IMR-90 (cell line): Measurements from ENCODE around the gene CLDN6. TPM values are rescaled to one million over a fixed set of nuclear protein-coding genes. Genes with fewer than 3 reads are reported as not detected.

ENCODE experiments used
- ATAC-seq: fragments of 200-7000 bp; cut with Tn5 transposase; 2 replicates; pipeline ENCODE4 v1.9.1; 2020; ENCODE audit warnings: low read depth, mild to moderate bottlenecking, moderate library complexity
- BruUV-seq: library from RNA; stranded (reverse); fragments of 400-500 nt; replicated peaks from 2 replicates; lab custom pipeline; 2021; lab: Mats Ljungman, UMichigan
- CTCF ChIA-PET: fragments of 300-600 bp; formaldehyde crosslinking; extraction: SDS; loops from one replicate; lab custom pipeline; 2021; ENCODE audit warnings: antibody characterized with exemption; lab: Yijun Ruan, JAX
- POLR2A ChIA-PET: fragments of 300-600 bp; sonication (Branson Sonifier 250); formaldehyde crosslinking; loops from one replicate; lab custom pipeline; 2022; ENCODE audit warnings: antibody characterized with exemption; ENCODE audit not compliant: unreplicated experiment; lab: Charles Lee
- DNase-seq: peaks from one replicate; pipeline ENCODE4 v3.0.0; 2013
- H2AFZ ChIP-seq: replicated peaks from 2 replicates; pipeline ENCODE3; 2013; ENCODE audit warnings: low read length, mild to moderate bottlenecking; ENCODE audit not compliant: poor library complexity
- H2AK5ac ChIP-seq: 2 replicates; pipeline ENCODE4 v1.6.1; 2013; ENCODE audit warnings: low read depth, low read length, inconsistent platforms
- H2AK9ac ChIP-seq: replicated peaks from 2 replicates; pipeline ENCODE3; 2013; ENCODE audit warnings: mild to moderate bottlenecking, low read depth, low read length, moderate library complexity; ENCODE audit not compliant: poor library complexity
- H2BK120ac ChIP-seq: 2 replicates; pipeline ENCODE4 v1.6.1; 2013; ENCODE audit warnings: low read depth, low read length, inconsistent platforms
- H2BK15ac ChIP-seq: 3 replicates; pipeline ENCODE4 v1.6.1; 2013; ENCODE audit warnings: low read depth, low read length, inconsistent platforms
- H2BK20ac ChIP-seq: 2 replicates; pipeline ENCODE4 v1.6.1; 2013; ENCODE audit warnings: low read depth, mild to moderate bottlenecking, inconsistent platforms, low read length, moderate library complexity
- H2BK5ac ChIP-seq: 2 replicates; pipeline ENCODE4 v1.6.1; 2013; ENCODE audit warnings: mild to moderate bottlenecking, low read depth, low read length, inconsistent platforms; ENCODE audit not compliant: poor library complexity, severe bottlenecking
- H3K14ac ChIP-seq: replicated peaks from 2 replicates; pipeline ENCODE4 v1.6.1; 2013; ENCODE audit warnings: low read depth, low read length, inconsistent platforms
- H3K18ac ChIP-seq: 2 replicates; pipeline ENCODE4 v1.6.1; 2013; ENCODE audit warnings: low read depth, low read length, control low read depth
- H3K23ac ChIP-seq: 2 replicates; pipeline ENCODE4 v1.6.1; 2013; ENCODE audit warnings: low read depth, low read length, inconsistent platforms
- H3K27ac ChIP-seq: 2 replicates; pipeline ENCODE4 v1.5.1; 2013; ENCODE audit warnings: mild to moderate bottlenecking, control low read depth, low read length; ENCODE audit not compliant: insufficient read depth
- H3K27me3 ChIP-seq: 2 replicates; pipeline ENCODE4 v1.6.1; 2013; ENCODE audit warnings: low read length; ENCODE audit not compliant: control insufficient read depth, insufficient read depth
- H3K36me3 ChIP-seq: 2 replicates; pipeline ENCODE4 v1.6.1; 2013; ENCODE audit warnings: low read length, mixed read lengths; ENCODE audit not compliant: control insufficient read depth, insufficient read depth
- H3K4ac ChIP-seq: 2 replicates; pipeline ENCODE4 v1.6.1; 2013; ENCODE audit warnings: low read depth, low read length, inconsistent platforms
- H3K4me1 ChIP-seq: 2 replicates; pipeline ENCODE4 v1.6.1; 2013; ENCODE audit warnings: low read length, mixed read lengths; ENCODE audit not compliant: control insufficient read depth, insufficient read depth
- H3K4me2 ChIP-seq: 2 replicates; pipeline ENCODE4 v1.6.1; 2013; ENCODE audit warnings: low read depth, mild to moderate bottlenecking, control low read depth, low read length, moderate library complexity
- H3K4me3 ChIP-seq: 2 replicates; pipeline ENCODE4 v1.5.1; 2013; ENCODE audit warnings: low read depth, mild to moderate bottlenecking, control low read depth, low read length, moderate library complexity; ENCODE audit not compliant: insufficient read depth
- H3K56ac ChIP-seq: 2 replicates; pipeline ENCODE4 v1.6.1; 2013; ENCODE audit warnings: low read length, inconsistent platforms; ENCODE audit not compliant: insufficient read depth; ENCODE audit errors: extremely low read depth
- H3K79me1 ChIP-seq, 2 experiments: 2 replicates each; pipeline ENCODE4 v1.6.1; 2013; ENCODE audit warnings: low read length in 2 of 2, inconsistent platforms in 1 of 2, low read depth in 1 of 2
- H3K9ac ChIP-seq: 2 replicates; pipeline ENCODE4 v1.6.1; 2013; ENCODE audit warnings: low read depth, low read length, control low read depth
- H3K9me1 ChIP-seq: 2 replicates; pipeline ENCODE4 v1.6.1; 2013; ENCODE audit warnings: low read length, inconsistent platforms; ENCODE audit not compliant: insufficient read depth
- H3K9me3 ChIP-seq: 2 replicates; pipeline ENCODE4 v1.6.1; 2013; ENCODE audit warnings: low read length; ENCODE audit not compliant: control insufficient read depth, insufficient read depth
- H4K20me1 ChIP-seq: 2 replicates; pipeline ENCODE4 v1.6.1; 2013; ENCODE audit warnings: low read length, inconsistent platforms; ENCODE audit not compliant: insufficient read depth
- H4K5ac ChIP-seq: 2 replicates; pipeline ENCODE4 v1.6.1; 2013; ENCODE audit warnings: mild to moderate bottlenecking, low read depth, low read length, control low read depth
- H4K8ac ChIP-seq, 2 experiments: 2 replicates each; pipeline ENCODE4 v1.6.1; 2013; ENCODE audit warnings: low read depth in 2 of 2, low read length in 2 of 2, control low read depth in 1 of 2, inconsistent platforms in 1 of 2
- H4K91ac ChIP-seq: 2 replicates; pipeline ENCODE4 v1.6.1; 2013; ENCODE audit warnings: low read depth, low read length, inconsistent platforms; ENCODE audit not compliant: insufficient read depth
- BHLHE40 ChIP-seq: fragments of 150-350 bp; IDR thresholded peaks from 2 replicates; pipeline ENCODE4 v1.6.1; 2016; ENCODE audit warnings: mild to moderate bottlenecking, low read depth, low read length
- CEBPB ChIP-seq: IDR thresholded peaks from 2 replicates; pipeline ENCODE4 v1.6.1; 2012; ENCODE audit warnings: low read depth, low read length, improper control_type of control experiment
- MAFK ChIP-seq: IDR thresholded peaks from 2 replicates; pipeline ENCODE4 v1.6.1; 2012; ENCODE audit warnings: low read depth, low read length, improper control_type of control experiment
- MXI1 ChIP-seq: IDR thresholded peaks from 2 replicates; pipeline ENCODE4 v1.6.1; 2012; ENCODE audit warnings: low read depth, mild to moderate bottlenecking, low read length, moderate library complexity, borderline replicate concordance
- NFE2L2 ChIP-seq: fragments of 150-350 bp; IDR thresholded peaks from 2 replicates; pipeline ENCODE4 v1.6.1; 2016; ENCODE audit warnings: low read depth, mild to moderate bottlenecking, low read length
- RCOR1 ChIP-seq: IDR thresholded peaks from 2 replicates; pipeline ENCODE4 v1.6.1; 2012; ENCODE audit warnings: mild to moderate bottlenecking, low read length, improper control_type of control experiment; ENCODE audit not compliant: insufficient replicate concordance
- USF2 ChIP-seq: fragments of 150-350 bp; IDR thresholded peaks from 2 replicates; pipeline ENCODE4 v1.6.1; 2017; ENCODE audit warnings: mild to moderate bottlenecking, antibody characterized with exemption, low read length, low read depth
- WGBS, 2 experiments: methylation state at CpG; one replicate each; pipeline versions ENCODE4 v1.1.5 to v1.1.7; 2013; ENCODE audit warnings: missing lambda C conversion rate in 2 of 2; ENCODE audit not compliant: insufficient read length in 1 of 2; ENCODE audit errors: extremely low coverage in 2 of 2; 5-methylcytosine and 5-hydroxymethylcytosine counted together
- dilution Hi-C: fragments of 300-500 bp; cut with HindIII; formaldehyde crosslinking; loops from one replicate; pipeline ENCODE4 v1.14.3; 2018; ENCODE audit warnings: low sequenced_read_pairs; ENCODE audit not compliant: unreplicated experiment
- in situ Hi-C: fragments of 300-500 bp; cut with MboI; formaldehyde crosslinking; loops from 3 replicates; pipeline ENCODE4 v1.14.3; 2019; ENCODE audit warnings: low sequenced_read_pairs, inconsistent platforms, mixed read lengths
- intact Hi-C: fragments of 100-400 bp; cut with micrococcal nuclease; formaldehyde crosslinking; loops from 2 replicates; pipeline ENCODE4 v1.10.0; 2022
- polyA plus RNA-seq, 3 experiments: library from polyadenylated mRNA; depleted of rRNA; stranded (reverse); fragments of >200 nt; gene quantifications; 2 replicates each; pipeline ENCODE4 v1.2.3, GENCODE V29; 2012; ENCODE audit warnings: low replicate concordance in 1 of 3
- total RNA-seq: library from RNA; depleted of rRNA; stranded (reverse); fragments of >200 nt; gene quantifications from 2 replicates; pipeline ENCODE4 v1.2.3, GENCODE V29; 2012

The CLDN6 gene
- total and polyA plus RNA-seq, 2 of the 4 experiments (the other 2 are of a cell fraction), result 0.14 TPM; not detected in 1

GRCh38 chr16:2973093-2973492, 44.9 kb downstream of the CLDN6 start:
- Histone ChIP-seq H2BK120ac (no peak overlapping the region), H4K5ac (no peak overlapping the region), H2BK5ac (no peak overlapping the region), H3K36me3 (peaks cover 2% of the 10 kb centered on the region; the same call in 1 of the 2 replicates), H3K18ac (no peak overlapping the region), H3K14ac (no peak overlapping the region), H3K79me1 (peaks cover 7 to 30% of the 10 kb centered on the region in 2 experiments), H2AFZ (no peak overlapping the region), H3K9ac (no peak overlapping the region), H3K27ac (no peak overlapping the region), H2BK20ac (no peak overlapping the region), H3K9me1 (peaks cover 16% of the 10 kb centered on the region), H3K4me1 (peaks cover 3% of the 10 kb centered on the region; the same call in 1 of the 2 replicates), H2AK9ac (no peak overlapping the region), H3K56ac (no peak overlapping the region), H3K4ac (no peak overlapping the region), H3K27me3 (no peaks in the 10 kb centered on the region), H4K8ac (no peak overlapping the region), H2AK5ac (no peak overlapping the region), H3K4me2 (no peak overlapping the region), H3K4me3 (no peak overlapping the region), H3K9me3 (no peaks in the 10 kb centered on the region), H4K20me1 (peaks cover 24% of the 10 kb centered on the region), H3K23ac (no peak overlapping the region), H2BK15ac (no peak overlapping the region), H4K91ac (no peak overlapping the region)
- dilution Hi-C loops, result no loop called here
- ChIA-PET POLR2A (no interaction called here), CTCF (no interaction called here)
- in situ Hi-C loops, result no loop called here
- no peak for DNase-seq
- intact Hi-C loops, result no loop called here
- TF ChIP-seq NFE2L2 (no peak), MXI1 (no peak), BHLHE40 (no peak), MAFK (no peak), USF2 (no peak), RCOR1 (no peak), CEBPB (no peak)
- WGBS, 2 experiments, result 78% methylated on average over 3 of the region's 5 CpGs; no CpG with 5 or more reads in 1 of the 2 experiments
- no TSS peak for BruUV-seq
- no peak for ATAC-seq
